MM.1S (cell line): ENCODE data around the gene HDHD5.

ENCODE experiments used
- EZH2 ChIP-seq: fragments of 300-600 bp; sonication (generic); optimal IDR thresholded peaks from 2 replicates; pipeline ENCODE3; 2017; ENCODE audit warnings: low read depth, mild to moderate bottlenecking, antibody characterized with exemption, low read length, mixed read lengths
- TF ChIP-seq, protein P1 (sequence below): fragments of 300-600 bp; sonication (generic); IDR thresholded peaks from 2 replicates; pipeline ENCODE4 v1.5.1; 2016; ENCODE audit warnings: antibody characterized with exemption, low read length, mixed read lengths

DNA sequence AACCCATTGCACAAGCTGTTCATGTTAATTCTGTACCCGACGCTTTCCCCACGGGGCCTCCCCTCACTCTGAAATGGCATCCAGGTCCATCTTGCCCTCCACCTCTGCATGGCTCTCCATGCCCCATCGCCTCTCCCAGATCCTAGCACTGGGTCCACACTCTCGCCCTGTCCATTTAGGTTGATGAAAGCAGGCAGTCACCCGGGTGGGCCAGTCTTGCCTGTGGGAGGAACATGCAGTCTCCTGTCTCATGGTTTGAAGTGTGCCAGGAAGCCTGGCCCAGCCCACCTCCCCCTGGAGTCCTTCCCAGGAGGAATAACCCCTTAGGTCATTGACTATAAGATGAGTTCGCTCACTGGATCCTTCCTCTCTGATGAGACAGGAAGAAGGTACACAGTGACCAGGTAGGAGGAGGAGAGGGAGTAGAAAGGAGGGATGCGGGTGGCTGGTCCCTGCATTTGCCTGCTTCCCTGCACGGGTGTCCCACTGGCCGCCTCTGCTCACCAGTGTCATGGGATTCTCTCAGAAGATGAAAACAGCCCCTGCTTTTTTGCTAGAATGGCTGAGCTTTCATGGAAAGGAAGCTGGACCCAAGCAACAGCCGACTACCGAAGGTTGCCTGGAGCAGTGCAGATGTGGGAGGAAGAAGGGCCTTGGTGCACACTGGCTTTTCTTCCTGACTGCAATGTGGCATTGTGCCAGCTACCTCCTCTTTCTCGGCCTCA lies 44.7 kb downstream of the HDHD5 start:
- TF ChIP-seq, protein P1, sequence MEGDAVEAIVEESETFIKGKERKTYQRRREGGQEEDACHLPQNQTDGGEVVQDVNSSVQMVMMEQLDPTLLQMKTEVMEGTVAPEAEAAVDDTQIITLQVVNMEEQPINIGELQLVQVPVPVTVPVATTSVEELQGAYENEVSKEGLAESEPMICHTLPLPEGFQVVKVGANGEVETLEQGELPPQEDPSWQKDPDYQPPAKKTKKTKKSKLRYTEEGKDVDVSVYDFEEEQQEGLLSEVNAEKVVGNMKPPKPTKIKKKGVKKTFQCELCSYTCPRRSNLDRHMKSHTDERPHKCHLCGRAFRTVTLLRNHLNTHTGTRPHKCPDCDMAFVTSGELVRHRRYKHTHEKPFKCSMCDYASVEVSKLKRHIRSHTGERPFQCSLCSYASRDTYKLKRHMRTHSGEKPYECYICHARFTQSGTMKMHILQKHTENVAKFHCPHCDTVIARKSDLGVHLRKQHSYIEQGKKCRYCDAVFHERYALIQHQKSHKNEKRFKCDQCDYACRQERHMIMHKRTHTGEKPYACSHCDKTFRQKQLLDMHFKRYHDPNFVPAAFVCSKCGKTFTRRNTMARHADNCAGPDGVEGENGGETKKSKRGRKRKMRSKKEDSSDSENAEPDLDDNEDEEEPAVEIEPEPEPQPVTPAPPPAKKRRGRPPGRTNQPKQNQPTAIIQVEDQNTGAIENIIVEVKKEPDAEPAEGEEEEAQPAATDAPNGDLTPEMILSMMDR: no peak
- TF ChIP-seq EZH2: no peak
